Skeletal muscle tissue (tissue), 4 donors: ENCODE data around the gene POLH. TPM values are rescaled to one million over a fixed set of nuclear protein-coding genes. Genes with fewer than 3 reads are reported as not detected.
A peak's percentile ranks its signal among the peaks of the same experiment; 100 is the strongest.
"Not testable (repeated sequence)": the region's sequence is repeated elsewhere in the genome, so short reads cannot be mapped to it uniquely, and the experiment has no call there.

Source experiments
- H3K27ac ChIP-seq: one replicate; pipeline ENCODE4 v1.7.0; 2013; ENCODE audit warnings: mild to moderate bottlenecking, low read depth, low read length, inconsistent platforms
- H3K27me3 ChIP-seq, 3 donors: one replicate each; pipeline ENCODE4 v1.7.0; 2013; ENCODE audit warnings: low read length in 3 of 3; ENCODE audit not compliant: control insufficient read depth in 3 of 3, insufficient read depth in 3 of 3
- H3K36me3 ChIP-seq, 3 donors: one replicate each; pipeline ENCODE4 v1.7.0; 2013; ENCODE audit warnings: low read length in 3 of 3; ENCODE audit not compliant: control insufficient read depth in 3 of 3, insufficient read depth in 3 of 3
- H3K4me1 ChIP-seq, 3 donors: one replicate each; pipeline ENCODE4 v1.7.0; 2013; ENCODE audit warnings: low read length in 3 of 3, mild to moderate bottlenecking in 3 of 3; ENCODE audit not compliant: control insufficient read depth in 3 of 3, insufficient read depth in 3 of 3
- H3K4me3 ChIP-seq, 3 donors: one replicate each; pipeline ENCODE4 v1.7.0; 2013; ENCODE audit warnings: low read length in 3 of 3
- H3K9ac ChIP-seq, 3 donors: one replicate each; pipeline ENCODE4 v1.7.0; 2013; ENCODE audit warnings: low read length in 3 of 3, mild to moderate bottlenecking in 3 of 3, moderate library complexity in 2 of 3, low read depth in 1 of 3
- H3K9me3 ChIP-seq, 3 donors: one replicate each; pipeline ENCODE4 v1.7.0; 2013; ENCODE audit warnings: low read length in 3 of 3; ENCODE audit not compliant: control insufficient read depth in 3 of 3
- total RNA-seq: library from RNA; depleted of rRNA; stranded (reverse); fragments of >200 nt; gene quantifications from one replicate; pipeline ENCODE4 v1.2.3, GENCODE V29; 2014
- donor health status: Osteomylitis.

POLH gene
- total RNA-seq, 1 donor from 2014 or later, result 9.9 TPM

GRCh38 chr6:43570876-43571441 is 5.0 kb upstream of the POLH start:
- no peaks in the 10 kb centered on the region for H3K27me3 ChIP-seq
- no peaks in the 10 kb centered on the region for H3K9me3 ChIP-seq
- H3K27ac ChIP-seq, result no peak overlapping the region
- no peak overlapping the region for H3K9ac ChIP-seq
- no peak overlapping the region for H3K4me3 ChIP-seq
- H3K36me3 ChIP-seq, result peaks cover 26 to 41% (median 39%) of the 10 kb centered on the region in 3 donors
- H3K4me1 ChIP-seq, result peaks cover 6 to 8% (median 7%) of the 10 kb centered on the region in 3 donors

- H3K4me3 ChIP-seq, result no peak overlapping the region
- no peak overlapping the region for H3K27ac ChIP-seq
- peaks cover 7 to 14% (median 12%) of the 10 kb centered on the region in 3 donors for H3K4me1 ChIP-seq
- H3K36me3 ChIP-seq, result peaks cover 23 to 36% (median 35%) of the 10 kb centered on the region in 3 donors
- no peaks in the 10 kb centered on the region for H3K9me3 ChIP-seq
- H3K9ac ChIP-seq, result no peak overlapping the region
- H3K27me3 ChIP-seq, result no peaks in the 10 kb centered on the region
Observed at GRCh38 chr6:43572015-43572414, 4.0 kb upstream of the POLH start.

GRCh38 chr6:43575105-43575771 is 747 bp upstream of the POLH start:
- Histone ChIP-seq H3K36me3 (peaks cover 12 to 24% (median 21%) of the 10 kb centered on the region in 3 donors), H3K4me1 (peaks cover 11 to 17% (median 16%) of the 10 kb centered on the region in 3 donors), H3K9me3 (no peaks in the 10 kb centered on the region), H3K9ac (peak overlapping the region; percentile 73 to 89 (median 81)), H3K27me3 (no peaks in the 10 kb centered on the region), H3K27ac (peak overlapping the region; percentile 13), H3K4me3 (peak overlapping the region; percentile 86 to 99 (median 98))

- no peaks in the 10 kb centered on the region for H3K27me3 ChIP-seq
- H3K27ac ChIP-seq, result no peak overlapping the region
- peaks cover 3 to 15% (median 7%) of the 10 kb centered on the region in 3 donors for H3K36me3 ChIP-seq
- H3K9me3 ChIP-seq, result no peaks in the 10 kb centered on the region
- H3K4me3 ChIP-seq, result no peak overlapping the region
- H3K4me1 ChIP-seq, result peaks cover 11 to 17% (median 16%) of the 10 kb centered on the region in 3 donors
- H3K9ac ChIP-seq, result peak overlapping the region in 1 of 3 donors; percentile 38
Observed at GRCh38 chr6:43578748-43579147, 2.8 kb downstream of the POLH start.

GRCh38 chr6:43579171-43579570 is 3.2 kb downstream of the POLH start:
- Histone ChIP-seq H3K4me1 (peaks cover 11 to 17% (median 16%) of the 10 kb centered on the region in 3 donors), H3K9ac (no peak overlapping the region), H3K36me3 (peaks cover 7 to 19% (median 10%) of the 10 kb centered on the region in 3 donors), H3K27me3 (no peaks in the 10 kb centered on the region), H3K27ac (no peak overlapping the region), H3K4me3 (no peak overlapping the region), H3K9me3 (no peaks in the 10 kb centered on the region)

- Histone ChIP-seq H3K36me3 (peaks cover 21 to 42% (median 28%) of the 10 kb centered on the region in 3 donors), H3K9ac (no peak overlapping the region)
Observed at GRCh38 chr6:43582911-43583310, 6.9 kb downstream of the POLH start.

GRCh38 chr6:43584892-43585570 is 9.0 kb downstream of the POLH start:
- no peaks in the 10 kb centered on the region for H3K9me3 ChIP-seq
- H3K4me3 ChIP-seq, result no peak overlapping the region
- peaks cover 19 to 53% (median 38%) of the 10 kb centered on the region in 3 donors for H3K36me3 ChIP-seq
- H3K27ac ChIP-seq, result no peak overlapping the region
- H3K9ac ChIP-seq, result no peak overlapping the region
- no peaks in the 10 kb centered on the region for H3K4me1 ChIP-seq
- no peaks in the 10 kb centered on the region for H3K27me3 ChIP-seq

More at GRCh38 chr6:43582911-43583310, 6.9 kb downstream of the POLH start:
- Histone ChIP-seq H3K4me3 (no peak overlapping the region), H3K27me3 (no peaks in the 10 kb centered on the region), H3K27ac (no peak overlapping the region), H3K9me3 (no peaks in the 10 kb centered on the region), H3K4me1 (no peaks in the 10 kb centered on the region)

GRCh38 chr6:43588194-43588593 is 12.2 kb downstream of the POLH start:
- Histone ChIP-seq H3K4me1 (no peaks in the 10 kb centered on the region), H3K9ac (no peak overlapping the region), H3K27me3 (no peaks in the 10 kb centered on the region), H3K4me3 (no peak overlapping the region), H3K36me3 (peaks cover 19 to 49% (median 47%) of the 10 kb centered on the region in 3 donors), H3K9me3 (no peaks in the 10 kb centered on the region), H3K27ac (no peak overlapping the region)

- H3K9me3 ChIP-seq, H3K27me3 ChIP-seq, H3K4me3 ChIP-seq, H3K4me1 ChIP-seq, H3K27ac ChIP-seq, H3K9ac ChIP-seq: not testable (repeated sequence)
- H3K36me3 ChIP-seq, result peaks cover 11 to 37% (median 33%) of the 10 kb centered on the region in 3 donors
Observed at GRCh38 chr6:43589564-43589963, 13.6 kb downstream of the POLH start.

GRCh38 chr6:43593938-43594337 is 18.0 kb downstream of the POLH start:
- peaks cover 5 to 23% (median 16%) of the 10 kb centered on the region in 3 donors for H3K36me3 ChIP-seq

More at GRCh38 chr6:43593938-43594337, 18.0 kb downstream of the POLH start:
- H3K4me1 ChIP-seq, result no peaks in the 10 kb centered on the region
- H3K4me3 ChIP-seq, result no peak overlapping the region
- H3K27ac ChIP-seq, result no peak overlapping the region
- no peak overlapping the region for H3K9ac ChIP-seq
- no peaks in the 10 kb centered on the region for H3K9me3 ChIP-seq
- H3K27me3 ChIP-seq, result no peaks in the 10 kb centered on the region
